Hepatocyte (in vitro differentiated cells): Measurements from ENCODE around the gene CIC.

Experiments
- CTCF ChIP-seq: fragments of 200-600 bp; sonication (generic); IDR thresholded peaks from 2 replicates; pipeline ENCODE4 v1.5.1; 2016; ENCODE audit warnings: antibody characterized with exemption, mild to moderate bottlenecking; ENCODE audit not compliant: poor library complexity
- EZH2 ChIP-seq: fragments of 200-600 bp; sonication (generic); IDR thresholded peaks from 2 replicates; pipeline ENCODE4 v1.6.1; 2016; ENCODE audit warnings: antibody characterized with exemption, mild to moderate bottlenecking, borderline replicate concordance

DNA sequence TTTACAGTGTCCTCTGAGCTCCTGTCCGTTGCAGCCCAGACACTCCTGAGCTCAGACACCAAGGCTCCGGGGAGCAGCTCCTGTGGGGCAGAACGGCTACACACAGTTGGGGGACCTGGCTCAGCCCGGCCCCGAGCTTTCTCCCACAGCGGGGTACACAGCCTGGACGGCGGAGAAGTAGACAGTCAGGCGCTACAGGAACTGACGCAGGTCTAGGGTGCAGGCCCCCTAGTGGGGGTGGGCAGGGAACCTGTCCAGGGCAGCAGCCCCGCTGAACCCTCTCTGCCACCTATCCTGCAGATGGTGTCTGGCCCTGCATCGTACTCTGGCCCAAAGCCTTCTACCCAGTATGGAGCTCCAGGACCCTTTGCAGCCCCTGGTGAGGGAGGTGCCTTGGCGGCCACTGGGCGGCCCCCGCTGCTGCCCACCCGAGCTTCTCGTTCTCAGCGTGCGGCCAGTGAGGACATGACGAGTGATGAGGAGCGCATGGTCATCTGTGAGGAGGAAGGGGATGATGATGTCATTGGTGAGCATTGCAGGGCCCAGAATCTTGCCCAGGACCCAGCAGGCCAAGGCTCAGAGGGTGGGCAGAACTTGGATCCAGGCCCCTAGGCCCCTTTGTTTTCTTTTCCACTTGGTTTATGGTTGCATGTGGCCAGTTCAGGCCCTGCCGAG is 20.0 kb downstream of the CIC start:
- TF ChIP-seq EZH2: no peak
- TF ChIP-seq CTCF: no peak
